AG04449 (cell line): ENCODE measurements around the gene TMEM186.

Source experiments
- CTCF ChIA-PET: fragments of 350-600 bp; formaldehyde crosslinking; extraction: SDS; loops from one replicate; lab custom pipeline; 2021; ENCODE audit warnings: antibody characterized with exemption; lab: Yijun Ruan, JAX
- POLR2A ChIA-PET: fragments of 400-600, 350-600 bp; formaldehyde crosslinking; extraction: SDS; loops from one replicate; lab custom pipeline; 2020; ENCODE audit warnings: antibody characterized with exemption, inconsistent platforms; lab: Yijun Ruan, JAX
- DNase-seq: peaks from one replicate; pipeline ENCODE4 v3.0.0-alpha.2; 2010; ENCODE audit warnings: low read depth, low spot score
- H3K4me3 ChIP-seq: 2 replicates; pipeline ENCODE4 v1.5.1; 2011; ENCODE audit warnings: low read depth, mild to moderate bottlenecking, control low read depth, low read length
- TF ChIP-seq, protein P1 (sequence below): IDR thresholded peaks from one replicate; pipeline ENCODE4 v1.5.1; 2011; ENCODE audit warnings: mild to moderate bottlenecking, moderate library complexity, low read length, control low read depth, inconsistent platforms; ENCODE audit not compliant: insufficient read depth; ENCODE audit errors: missing control alignments

The TMEM186 gene

DNA sequence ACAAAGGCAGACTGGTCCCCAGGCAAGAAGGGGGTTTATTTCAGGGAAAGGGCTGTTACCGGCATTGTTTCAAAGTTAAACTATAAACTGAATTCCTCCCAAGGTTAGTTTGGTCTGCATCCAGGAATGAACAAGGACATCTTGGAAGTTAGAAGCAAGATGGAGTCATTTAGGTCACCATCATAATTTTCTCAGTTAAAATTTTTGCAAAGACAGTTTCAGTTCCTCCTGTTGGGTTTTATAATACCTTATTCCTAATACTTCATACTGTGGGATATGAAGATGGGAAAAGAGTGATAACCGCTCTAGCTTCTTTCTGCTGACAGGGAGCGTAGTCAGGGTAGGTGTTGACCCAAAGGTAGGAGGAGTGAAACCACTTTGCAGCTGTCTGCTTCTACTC, 25.0 kb upstream of the TMEM186 start:
- DNase-seq: no peak
- ChIA-PET CTCF (interaction anchor here (0.6 to 1.8 kb wide), 3 partner anchors 52 to 187 kb away, joined by 3 to 5 read pairs (median 4); no protein-coding TSS in a partner anchor), POLR2A (no interaction called here)
- H3K4me3 ChIP-seq: no peak overlapping the region
- TF ChIP-seq, protein P1, sequence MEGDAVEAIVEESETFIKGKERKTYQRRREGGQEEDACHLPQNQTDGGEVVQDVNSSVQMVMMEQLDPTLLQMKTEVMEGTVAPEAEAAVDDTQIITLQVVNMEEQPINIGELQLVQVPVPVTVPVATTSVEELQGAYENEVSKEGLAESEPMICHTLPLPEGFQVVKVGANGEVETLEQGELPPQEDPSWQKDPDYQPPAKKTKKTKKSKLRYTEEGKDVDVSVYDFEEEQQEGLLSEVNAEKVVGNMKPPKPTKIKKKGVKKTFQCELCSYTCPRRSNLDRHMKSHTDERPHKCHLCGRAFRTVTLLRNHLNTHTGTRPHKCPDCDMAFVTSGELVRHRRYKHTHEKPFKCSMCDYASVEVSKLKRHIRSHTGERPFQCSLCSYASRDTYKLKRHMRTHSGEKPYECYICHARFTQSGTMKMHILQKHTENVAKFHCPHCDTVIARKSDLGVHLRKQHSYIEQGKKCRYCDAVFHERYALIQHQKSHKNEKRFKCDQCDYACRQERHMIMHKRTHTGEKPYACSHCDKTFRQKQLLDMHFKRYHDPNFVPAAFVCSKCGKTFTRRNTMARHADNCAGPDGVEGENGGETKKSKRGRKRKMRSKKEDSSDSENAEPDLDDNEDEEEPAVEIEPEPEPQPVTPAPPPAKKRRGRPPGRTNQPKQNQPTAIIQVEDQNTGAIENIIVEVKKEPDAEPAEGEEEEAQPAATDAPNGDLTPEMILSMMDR: no peak

DNA sequence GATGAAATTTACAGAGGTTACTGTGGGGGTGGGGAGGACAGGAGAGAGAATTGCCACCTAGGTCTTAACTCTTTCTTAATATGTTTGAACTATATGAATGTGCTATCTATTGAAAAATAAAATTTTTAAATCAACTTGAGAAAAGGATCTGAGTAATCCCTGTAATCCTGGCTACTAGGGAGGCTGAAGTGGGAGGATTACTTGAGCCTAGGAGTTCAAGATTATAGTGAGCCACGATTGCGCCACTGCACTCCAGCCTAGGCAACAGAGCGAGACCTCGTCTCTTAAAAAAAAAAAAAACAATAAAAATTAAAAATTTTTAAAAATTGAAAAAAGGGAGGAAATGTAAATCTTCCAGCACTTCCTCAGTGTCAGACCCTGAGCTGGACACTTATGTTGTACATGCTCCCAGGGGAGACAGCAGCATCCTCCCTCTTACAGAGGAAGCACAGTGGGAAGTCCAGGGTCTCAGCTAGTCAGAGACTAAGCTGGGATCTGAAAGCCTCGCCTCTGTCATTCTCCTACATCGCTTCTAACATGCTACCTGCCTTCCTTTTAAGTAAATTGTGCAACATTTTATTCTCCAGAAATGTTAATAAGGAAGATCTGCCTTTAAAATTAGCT, 22.1 kb upstream of the TMEM186 start:
- ChIA-PET CTCF (interaction anchor here (1.5 to 2.0 kb wide), 2 partner anchors 9 to 61 kb away, joined by 7 read pairs; no protein-coding TSS in a partner anchor), POLR2A (interaction anchor here (0.8 to 1.1 kb wide), 2 partner anchors 14 to 41 kb away, joined by 3 read pairs; no protein-coding TSS in a partner anchor)
- no peak overlapping the region for H3K4me3 ChIP-seq
- DNase-seq: no peak
- TF ChIP-seq, protein P1: no peak

DNA sequence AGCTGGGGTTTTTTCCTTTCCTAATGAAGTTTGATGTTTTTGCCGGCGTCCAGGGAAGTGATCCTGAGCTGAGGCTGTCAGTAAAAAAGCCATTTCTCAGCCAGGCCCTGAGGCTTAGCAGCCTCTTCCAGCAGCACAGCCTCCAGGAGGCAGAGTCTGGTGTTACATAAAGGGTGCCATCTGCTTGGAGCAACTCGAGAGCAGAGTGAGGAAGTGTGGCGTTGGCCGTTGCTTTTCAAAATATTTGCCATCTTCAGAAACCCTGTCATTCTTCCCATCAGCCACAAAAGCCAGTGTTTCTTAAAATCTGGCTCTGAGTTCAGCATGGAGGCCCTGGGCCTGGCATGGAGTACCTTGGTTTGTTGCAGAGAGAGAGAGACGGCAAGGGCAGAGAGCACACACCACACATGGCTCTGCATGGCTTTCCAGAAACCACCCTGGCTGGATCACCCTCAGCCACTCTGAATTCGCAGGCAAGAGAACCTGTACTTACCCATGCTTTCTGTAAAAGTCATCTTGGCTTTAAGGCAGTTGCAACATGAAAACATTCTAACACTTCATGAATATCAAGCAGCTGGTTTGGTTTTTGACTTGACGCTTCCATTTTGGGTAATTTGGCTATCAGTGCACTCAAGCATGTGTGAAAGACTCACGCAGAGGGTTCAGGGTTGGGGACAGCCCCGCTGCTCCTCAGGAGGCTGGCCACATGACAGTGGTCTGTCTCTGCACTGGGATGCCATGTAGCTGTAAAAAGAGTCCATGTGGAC, 21.2 kb upstream of the TMEM186 start:
- TF ChIP-seq, protein P1: no peak
- H3K4me3 ChIP-seq: no peak overlapping the region
- DNase-seq: no peak
- ChIA-PET CTCF (interaction anchor here (1.5 to 2.0 kb wide), 2 partner anchors 10 to 61 kb away, joined by 7 read pairs; no protein-coding TSS in a partner anchor), POLR2A (interaction anchor here (0.8 kb wide), 1 partner anchor 13 kb away, joined by 3 read pairs; no protein-coding TSS in a partner anchor)

DNA sequence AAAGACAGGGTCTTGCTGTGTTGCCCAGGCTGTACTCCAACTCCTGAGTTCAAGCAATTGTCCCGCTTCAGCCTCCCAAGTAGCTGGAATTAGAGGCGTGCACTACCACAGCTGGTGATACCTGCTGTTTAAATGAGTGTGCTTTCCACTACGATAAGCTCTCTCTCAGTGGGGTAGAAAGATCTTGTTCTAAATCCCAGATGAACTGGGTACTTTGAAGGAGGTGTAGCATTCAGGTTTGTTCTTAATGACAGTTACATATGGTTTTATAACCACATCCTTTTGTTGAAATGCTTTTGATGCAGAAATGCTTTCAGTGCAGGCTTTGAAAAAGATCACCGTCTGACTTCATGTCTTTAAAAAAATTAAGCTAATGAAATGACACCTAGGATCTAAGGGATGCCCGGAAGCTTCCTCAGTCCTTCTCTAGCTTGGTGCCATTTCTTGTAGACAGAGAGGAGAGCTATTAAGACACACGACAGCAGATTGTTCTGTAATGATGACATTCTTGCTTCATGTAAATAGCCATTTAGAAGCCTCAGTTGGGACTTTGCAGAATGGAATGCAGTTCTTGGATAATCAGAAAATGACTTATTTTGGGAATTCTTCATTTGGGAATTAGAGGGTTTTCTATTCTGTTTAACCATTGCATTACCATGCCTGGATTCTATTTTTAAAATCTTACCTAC, 19.7 kb upstream of the TMEM186 start:
- ChIA-PET POLR2A (no interaction called here), CTCF (interaction anchor here (0.9 to 1.0 kb wide), 2 partner anchors 62 to 155 kb away, joined by 4 read pairs; no protein-coding TSS in a partner anchor)

DNA sequence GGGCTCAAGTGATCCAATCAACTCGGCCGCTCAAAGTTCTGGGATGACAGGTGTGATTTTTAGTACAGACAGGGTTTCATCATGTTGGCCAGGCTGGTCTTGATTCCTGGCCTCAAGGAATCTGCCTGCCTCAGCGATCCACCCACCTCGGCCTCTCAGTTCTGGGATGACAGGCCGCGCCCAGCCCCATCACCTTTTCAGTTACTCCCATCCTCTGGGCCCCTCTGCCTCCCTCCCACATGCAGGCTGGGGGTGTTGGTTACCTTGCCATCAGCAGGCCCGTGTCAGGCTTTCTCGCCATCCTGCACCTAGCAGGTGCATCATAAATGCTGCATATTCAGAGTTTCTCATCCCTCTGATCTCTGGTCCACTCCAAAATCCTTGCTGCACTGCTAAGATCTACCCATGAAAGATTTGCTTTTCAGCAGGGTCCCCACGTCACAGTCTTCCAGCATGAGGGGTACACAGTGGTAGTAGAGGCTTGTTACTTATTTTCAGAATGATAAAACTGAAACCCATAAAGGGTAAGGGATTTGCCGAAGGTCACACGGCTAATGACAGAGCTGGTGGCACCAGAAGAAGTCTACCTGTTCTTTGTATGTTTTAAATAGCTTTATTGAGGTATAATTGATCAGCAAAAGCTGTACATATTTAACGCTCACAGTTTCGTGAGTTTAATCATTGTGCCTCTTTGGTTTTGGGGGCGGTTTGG, 16.8 kb upstream of the TMEM186 start:
- ChIA-PET CTCF (no interaction called here), POLR2A (no interaction called here)
- no peak overlapping the region for H3K4me3 ChIP-seq
- TF ChIP-seq, protein P1: no peak
- DNase-seq: no peak

More for the DNA sequence above, 19.7 kb upstream of the TMEM186 start:
- no peak overlapping the region for H3K4me3 ChIP-seq
- no peak for DNase-seq
- TF ChIP-seq, protein P1: no peak
